H1 (cell line): ENCODE measurements around the gene NUDT1. TPM values are rescaled to one million over a fixed set of nuclear protein-coding genes. Genes with fewer than 3 reads are reported as not detected.

ENCODE experiments used
- CTCF ChIA-PET: fragments of 300-600 bp; sonication (Branson Sonifier 250); formaldehyde crosslinking; loops from one replicate; lab custom pipeline; 2021; ENCODE audit not compliant: partially characterized antibody; lab: Charles Lee
- POLR2A ChIA-PET: fragments of 300-600 bp; sonication (Branson Sonifier 250); formaldehyde crosslinking; loops from one replicate; lab custom pipeline; 2021; ENCODE audit warnings: inconsistent platforms; ENCODE audit not compliant: partially characterized antibody; lab: Charles Lee
- DNase-seq, 2 experiments: peaks; one replicate each; pipeline versions ENCODE4 v3.0.0 to v3.0.0-alpha.2; 2010 to 2022; ENCODE audit warnings: low spot score in 2 of 2, low read depth in 1 of 2, mixed read lengths in 1 of 2
- FAIRE-seq: peaks from 2 replicates; lab custom pipeline; 2011; peaks lifted over from hg19 to GRCh38; lab: Jason Lieb, UNC
- H2AFZ ChIP-seq: 2 replicates; pipeline ENCODE4 v1.8.1; 2012; ENCODE audit warnings: low read length, inconsistent platforms
- H2AK5ac ChIP-seq: 2 replicates; pipeline ENCODE4 v1.6.1; 2013; ENCODE audit warnings: low read depth, low read length
- H2BK120ac ChIP-seq: replicated peaks from 2 replicates; pipeline ENCODE3; 2013; ENCODE audit warnings: low read depth, low read length, inconsistent platforms
- H2BK12ac ChIP-seq: 2 replicates; pipeline ENCODE4 v1.6.1; 2013; ENCODE audit warnings: low read depth, low read length
- H2BK15ac ChIP-seq: 2 replicates; pipeline ENCODE4 v1.6.1; 2013; ENCODE audit warnings: low read length
- H2BK20ac ChIP-seq: 2 replicates; pipeline ENCODE4 v1.6.1; 2013; ENCODE audit warnings: low read length
- H2BK5ac ChIP-seq: 2 replicates; pipeline ENCODE4 v1.6.1; 2013; ENCODE audit warnings: low read depth, low read length
- H3K14ac ChIP-seq: 2 replicates; pipeline ENCODE4 v1.6.1; 2013; ENCODE audit warnings: inconsistent platforms; ENCODE audit not compliant: insufficient read length
- H3K18ac ChIP-seq: 2 replicates; pipeline ENCODE4 v1.6.1; 2013; ENCODE audit warnings: low read length; ENCODE audit errors: extremely low read depth
- H3K23ac ChIP-seq: 2 replicates; pipeline ENCODE4 v1.6.1; 2013; ENCODE audit warnings: inconsistent platforms; ENCODE audit not compliant: insufficient read length
- H3K23me2 ChIP-seq: 2 replicates; pipeline ENCODE4 v1.6.1; 2013; ENCODE audit warnings: low read depth, low read length
- H3K27ac ChIP-seq: 2 replicates; pipeline ENCODE4 v1.6.1; 2011; ENCODE audit warnings: low read depth, low read length, inconsistent platforms
- H3K27me3 ChIP-seq, 4 experiments: replicated peaks in 1 of 4; 1 replicate in 1 of 4; 2 replicates in 3 of 4; pipeline versions ENCODE4 v1.6.1 to v1.8.1; 2011 to 2013; ENCODE audit warnings: low read length in 3 of 4, mild to moderate bottlenecking in 3 of 4, inconsistent platforms in 2 of 4, mixed read lengths in 2 of 4, moderate library complexity in 1 of 4; ENCODE audit not compliant: control insufficient read depth in 3 of 4, insufficient read depth in 3 of 4; ENCODE audit errors: extremely low read depth in 1 of 4
- H3K36me3 ChIP-seq, 4 experiments: 2 replicates each; pipeline versions ENCODE4 v1.6.1 to v1.8.1; 2011 to 2013; ENCODE audit warnings: mild to moderate bottlenecking in 4 of 4, low read length in 3 of 4, moderate library complexity in 2 of 4, control low read depth in 1 of 4, inconsistent platforms in 1 of 4; ENCODE audit not compliant: insufficient read depth in 4 of 4, control insufficient read depth in 2 of 4
- H3K4ac ChIP-seq: replicated peaks from 2 replicates; pipeline ENCODE3; 2013; ENCODE audit warnings: low read length, low read depth, mixed read lengths, inconsistent platforms; ENCODE audit not compliant: insufficient read length
- H3K4me1 ChIP-seq, 4 experiments: replicated peaks in 1 of 4; 1 replicate in 1 of 4; 2 replicates in 3 of 4; pipeline versions ENCODE4 v1.6.1 to v1.8.1; 2011 to 2013; ENCODE audit warnings: low read length in 3 of 4, inconsistent platforms in 2 of 4, mixed read lengths in 1 of 4; ENCODE audit not compliant: insufficient read depth in 4 of 4, control insufficient read depth in 3 of 4
- H3K4me2 ChIP-seq, 2 experiments: 2 replicates each; pipeline versions ENCODE4 v1.6.1 to v1.8.1; 2011 to 2013; ENCODE audit warnings: low read depth in 2 of 2, low read length in 2 of 2, control low read depth in 1 of 2, inconsistent platforms in 1 of 2, mild to moderate bottlenecking in 1 of 2; ENCODE audit not compliant: insufficient read depth in 1 of 2
- H3K4me3 ChIP-seq, 4 experiments: fragments of 200-600, 300-600 bp in 1 of 4; sonication (generic), shearing (Covaris generic), sonication (Bioruptor Twin) in 1 of 4; 2 replicates each; pipeline versions ENCODE4 v1.5.1 to v1.8.1; 2011 to 2016; ENCODE audit warnings: low read length in 4 of 4, low read depth in 3 of 4, control low read depth in 2 of 4, inconsistent platforms in 2 of 4, mild to moderate bottlenecking in 2 of 4, mixed read lengths in 1 of 4, moderate library complexity in 1 of 4; ENCODE audit not compliant: insufficient read depth in 2 of 4; ENCODE audit errors: extremely low read depth in 1 of 4
- H3K56ac ChIP-seq: replicated peaks from 2 replicates; pipeline ENCODE3; 2013; ENCODE audit warnings: low read depth, mild to moderate bottlenecking, mixed read lengths, low read length, inconsistent platforms; ENCODE audit not compliant: insufficient read length
- H3K79me1 ChIP-seq: 2 replicates; pipeline ENCODE4 v1.6.1; 2013; ENCODE audit warnings: low read depth, low read length, control low read depth
- H3K79me2 ChIP-seq, 2 experiments: 2 replicates each; pipeline versions ENCODE4 v1.6.1 to v1.8.1; 2012 to 2013; ENCODE audit warnings: low read length in 2 of 2, mild to moderate bottlenecking in 2 of 2, inconsistent platforms in 1 of 2; ENCODE audit not compliant: insufficient read depth in 2 of 2, control insufficient read depth in 1 of 2
- H3K9ac ChIP-seq, 4 experiments: replicated peaks in 1 of 4; 1 replicate in 1 of 4; 2 replicates in 3 of 4; pipeline versions ENCODE4 v1.6.1 to v1.8.1; 2011 to 2013; ENCODE audit warnings: low read depth in 3 of 4, low read length in 3 of 4, control low read depth in 2 of 4, mild to moderate bottlenecking in 2 of 4, moderate library complexity in 2 of 4, inconsistent platforms in 1 of 4; ENCODE audit errors: extremely low read depth in 1 of 4
- H3K9me3 ChIP-seq, 2 experiments: 2 replicates each; pipeline versions ENCODE4 v1.6.1 to v1.8.1; 2012 to 2013; ENCODE audit warnings: mild to moderate bottlenecking in 2 of 2, moderate library complexity in 2 of 2, control low read depth in 1 of 2, inconsistent platforms in 1 of 2, low read depth in 1 of 2, low read length in 1 of 2, mixed read lengths in 1 of 2; ENCODE audit not compliant: insufficient read depth in 2 of 2
- H4K20me1 ChIP-seq, 2 experiments: replicated peaks in 1 of 2; 2 replicates each; pipeline versions ENCODE3 to v1.8.1; 2011 to 2013; ENCODE audit warnings: inconsistent platforms in 2 of 2, low read length in 2 of 2, mild to moderate bottlenecking in 1 of 2; ENCODE audit not compliant: insufficient read depth in 2 of 2, control insufficient read depth in 1 of 2
- H4K5ac ChIP-seq: 2 replicates; pipeline ENCODE4 v1.6.1; 2013; ENCODE audit warnings: low read length, low read depth, mixed read lengths, inconsistent platforms; ENCODE audit not compliant: insufficient read length
- H4K8ac ChIP-seq: 2 replicates; pipeline ENCODE4 v1.8.0; 2013; ENCODE audit warnings: mild to moderate bottlenecking, moderate library complexity, low read length, inconsistent platforms; ENCODE audit not compliant: insufficient read depth; ENCODE audit errors: extremely low read depth
- H4K91ac ChIP-seq: replicated peaks from 2 replicates; pipeline ENCODE3; 2013; ENCODE audit warnings: low read length, mixed read lengths, inconsistent platforms; ENCODE audit not compliant: insufficient read length
- JUN ChIP-seq: IDR thresholded peaks from 2 replicates; pipeline ENCODE4 v1.6.1; 2011; ENCODE audit warnings: low read depth, mild to moderate bottlenecking, improper control_type of control experiment, low read length
- POU5F1 ChIP-seq: IDR thresholded peaks from 2 replicates; pipeline ENCODE4 v1.6.1; 2011; ENCODE audit warnings: low read depth, mild to moderate bottlenecking, low read length, moderate library complexity
- USF2 ChIP-seq: IDR thresholded peaks from 2 replicates; pipeline ENCODE4 v1.6.1; 2011; ENCODE audit warnings: low read length, improper control_type of control experiment
- WGBS, 2 experiments: shearing (Covaris generic) in 1 of 2; methylation state at CpG; one replicate each; pipeline versions ENCODE4 v1.1.6 to v1.1.7; 2013 to 2015; ENCODE audit warnings: low lambda C conversion rate in 2 of 2, mixed read lengths in 2 of 2, inconsistent platforms in 1 of 2, low coverage in 1 of 2, missing lambda C conversion rate in 1 of 2; ENCODE audit not compliant: insufficient replicate concordance in 2 of 2, insufficient coverage in 1 of 2, insufficient read length in 1 of 2; ENCODE audit errors: extremely low coverage in 1 of 2, missing lambda C conversion rate in 1 of 2; 5-methylcytosine and 5-hydroxymethylcytosine counted together
- polyA plus RNA-seq, 7 experiments: library from polyadenylated mRNA; depleted of rRNA in 3 of 7; stranded (reverse) in 5 of 7; unstranded in 2 of 7; fragments of >200 nt in 5 of 7; fragments of 200-250 nt in 2 of 7; gene quantifications; 1 replicate in 5 of 7; 2 replicates in 1 of 7; 4 replicates in 1 of 7; pipeline versions ENCODE4 v1.2.1 to v1.2.3, GENCODE V29; 2011 to 2013; ENCODE audit warnings: missing spikeins in 2 of 7, mixed read lengths in 2 of 7
- total RNA-seq: library from RNA; stranded (reverse); fragmentation: NEBNext Ultra II Directional; extraction: Animal tissue kit (Norgen Biotek cat#: 25700); gene quantifications from 2 replicates; pipeline ENCODE4 v1.2.1, GENCODE V29; 2021

Gene NUDT1
- total and polyA plus RNA-seq, 2 of the 8 experiments (the other 6 are each of a cell fraction or from before 2014, with no cell fraction given): 76.1 to 89.5 TPM

GRCh38 chr7:2256306-2257045, 14.4 kb downstream of the NUDT1 start:
- H3K9me3 ChIP-seq: no peaks in the 10 kb centered on the region
- no peaks in the 10 kb centered on the region for H3K79me2 ChIP-seq
- no peak overlapping the region for H4K5ac ChIP-seq
- no peak overlapping the region for H3K4me3 ChIP-seq
- H3K9ac ChIP-seq: no peak overlapping the region
- no peak overlapping the region for H2BK5ac ChIP-seq
- 93% methylated on average over 33 of the region's 44 CpGs; no CpG with 5 or more reads in 1 of the 2 experiments for WGBS, 2 experiments
- CTCF ChIA-PET: interaction anchor here (1.2 to 2.1 kb wide), 6 partner anchors 8 to 114 kb away, joined by 3 to 9 read pairs (median 4); partner anchors contain the start of gene MAD1L1
- H4K20me1 ChIP-seq: peaks cover 0 to 9% of the 10 kb centered on the region in 2 experiments
- no peaks in the 10 kb centered on the region for H3K79me1 ChIP-seq
- FAIRE-seq: no peak
- no peak overlapping the region for H3K4me2 ChIP-seq
- H3K27ac ChIP-seq: no peak overlapping the region
- H3K4ac ChIP-seq: no peak overlapping the region
- peaks cover 0 to 14% (median 2%) of the 10 kb centered on the region in 4 experiments; a peak in 4 of 8 replicates for H3K36me3 ChIP-seq
- no peak overlapping the region for H3K14ac ChIP-seq
- H4K91ac ChIP-seq: no peak overlapping the region
- H2AK5ac ChIP-seq: no peak overlapping the region
- no peak overlapping the region for H2BK120ac ChIP-seq
- H3K23me2 ChIP-seq: no peaks in the 10 kb centered on the region
- no peaks in the 10 kb centered on the region for H3K4me1 ChIP-seq
- H3K23ac ChIP-seq: no peak overlapping the region
- H4K8ac ChIP-seq: peak overlapping the region; percentile 68; the same call in 1 of the 2 replicates
- H2BK20ac ChIP-seq: no peak overlapping the region
- H2BK12ac ChIP-seq: no peak overlapping the region
- H3K56ac ChIP-seq: no peak overlapping the region
- TF ChIP-seq JUN (no peak), POU5F1 (no peak), USF2 (no peak)
- TF ChIP-seq, all 59 proteins: peak for 0
- no peak for DNase-seq
- Histone ChIP-seq H3K27me3 (no peaks in the 10 kb centered on the region), H3K18ac (no peak overlapping the region), H2BK15ac (no peak overlapping the region), H2AFZ (no peak overlapping the region)
- POLR2A ChIA-PET: interaction anchor here (1.0 to 2.2 kb wide), 5 partner anchors 8 to 53 kb away, joined by 3 to 13 read pairs (median 4); partner anchors contain the start of genes MRM2 and NUDT1
